IMR-90 (cell line): Measurements from ENCODE around the gene ANKRD65. TPM values are rescaled to one million over a fixed set of nuclear protein-coding genes. Genes with fewer than 3 reads are reported as not detected.

Experiments
- ATAC-seq: fragments of 200-7000 bp; cut with Tn5 transposase; 2 replicates; pipeline ENCODE4 v1.9.1; 2020; ENCODE audit warnings: low read depth, mild to moderate bottlenecking, moderate library complexity
- BruUV-seq: library from RNA; stranded (reverse); fragments of 400-500 nt; replicated peaks from 2 replicates; lab custom pipeline; 2021; lab: Mats Ljungman, UMichigan
- CTCF ChIA-PET: fragments of 300-600 bp; formaldehyde crosslinking; extraction: SDS; loops from one replicate; lab custom pipeline; 2021; ENCODE audit warnings: antibody characterized with exemption; lab: Yijun Ruan, JAX
- POLR2A ChIA-PET: fragments of 300-600 bp; sonication (Branson Sonifier 250); formaldehyde crosslinking; loops from one replicate; lab custom pipeline; 2022; ENCODE audit warnings: antibody characterized with exemption; ENCODE audit not compliant: unreplicated experiment; lab: Charles Lee
- DNase-seq: peaks from one replicate; pipeline ENCODE4 v3.0.0; 2013
- H2AFZ ChIP-seq: replicated peaks from 2 replicates; pipeline ENCODE3; 2013; ENCODE audit warnings: low read length, mild to moderate bottlenecking; ENCODE audit not compliant: poor library complexity
- H2AK5ac ChIP-seq: 2 replicates; pipeline ENCODE4 v1.6.1; 2013; ENCODE audit warnings: low read depth, low read length, inconsistent platforms
- H2AK9ac ChIP-seq: replicated peaks from 2 replicates; pipeline ENCODE3; 2013; ENCODE audit warnings: mild to moderate bottlenecking, low read depth, low read length, moderate library complexity; ENCODE audit not compliant: poor library complexity
- H2BK120ac ChIP-seq: 2 replicates; pipeline ENCODE4 v1.6.1; 2013; ENCODE audit warnings: low read depth, low read length, inconsistent platforms
- H2BK15ac ChIP-seq: 3 replicates; pipeline ENCODE4 v1.6.1; 2013; ENCODE audit warnings: low read depth, low read length, inconsistent platforms
- H2BK20ac ChIP-seq: 2 replicates; pipeline ENCODE4 v1.6.1; 2013; ENCODE audit warnings: low read depth, mild to moderate bottlenecking, inconsistent platforms, low read length, moderate library complexity
- H2BK5ac ChIP-seq: 2 replicates; pipeline ENCODE4 v1.6.1; 2013; ENCODE audit warnings: mild to moderate bottlenecking, low read depth, low read length, inconsistent platforms; ENCODE audit not compliant: poor library complexity, severe bottlenecking
- H3K14ac ChIP-seq: replicated peaks from 2 replicates; pipeline ENCODE4 v1.6.1; 2013; ENCODE audit warnings: low read depth, low read length, inconsistent platforms
- H3K18ac ChIP-seq: 2 replicates; pipeline ENCODE4 v1.6.1; 2013; ENCODE audit warnings: low read depth, low read length, control low read depth
- H3K23ac ChIP-seq: 2 replicates; pipeline ENCODE4 v1.6.1; 2013; ENCODE audit warnings: low read depth, low read length, inconsistent platforms
- H3K27ac ChIP-seq: 2 replicates; pipeline ENCODE4 v1.5.1; 2013; ENCODE audit warnings: mild to moderate bottlenecking, control low read depth, low read length; ENCODE audit not compliant: insufficient read depth
- H3K27me3 ChIP-seq: 2 replicates; pipeline ENCODE4 v1.6.1; 2013; ENCODE audit warnings: low read length; ENCODE audit not compliant: control insufficient read depth, insufficient read depth
- H3K36me3 ChIP-seq: 2 replicates; pipeline ENCODE4 v1.6.1; 2013; ENCODE audit warnings: low read length, mixed read lengths; ENCODE audit not compliant: control insufficient read depth, insufficient read depth
- H3K4ac ChIP-seq: 2 replicates; pipeline ENCODE4 v1.6.1; 2013; ENCODE audit warnings: low read depth, low read length, inconsistent platforms
- H3K4me1 ChIP-seq: 2 replicates; pipeline ENCODE4 v1.6.1; 2013; ENCODE audit warnings: low read length, mixed read lengths; ENCODE audit not compliant: control insufficient read depth, insufficient read depth
- H3K4me2 ChIP-seq: 2 replicates; pipeline ENCODE4 v1.6.1; 2013; ENCODE audit warnings: low read depth, mild to moderate bottlenecking, control low read depth, low read length, moderate library complexity
- H3K4me3 ChIP-seq: 2 replicates; pipeline ENCODE4 v1.5.1; 2013; ENCODE audit warnings: low read depth, mild to moderate bottlenecking, control low read depth, low read length, moderate library complexity; ENCODE audit not compliant: insufficient read depth
- H3K56ac ChIP-seq: 2 replicates; pipeline ENCODE4 v1.6.1; 2013; ENCODE audit warnings: low read length, inconsistent platforms; ENCODE audit not compliant: insufficient read depth; ENCODE audit errors: extremely low read depth
- H3K79me1 ChIP-seq, 2 experiments: 2 replicates each; pipeline ENCODE4 v1.6.1; 2013; ENCODE audit warnings: low read length in 2 of 2, inconsistent platforms in 1 of 2, low read depth in 1 of 2
- H3K9ac ChIP-seq: 2 replicates; pipeline ENCODE4 v1.6.1; 2013; ENCODE audit warnings: low read depth, low read length, control low read depth
- H3K9me1 ChIP-seq: 2 replicates; pipeline ENCODE4 v1.6.1; 2013; ENCODE audit warnings: low read length, inconsistent platforms; ENCODE audit not compliant: insufficient read depth
- H3K9me3 ChIP-seq: 2 replicates; pipeline ENCODE4 v1.6.1; 2013; ENCODE audit warnings: low read length; ENCODE audit not compliant: control insufficient read depth, insufficient read depth
- H4K20me1 ChIP-seq: 2 replicates; pipeline ENCODE4 v1.6.1; 2013; ENCODE audit warnings: low read length, inconsistent platforms; ENCODE audit not compliant: insufficient read depth
- H4K5ac ChIP-seq: 2 replicates; pipeline ENCODE4 v1.6.1; 2013; ENCODE audit warnings: mild to moderate bottlenecking, low read depth, low read length, control low read depth
- H4K8ac ChIP-seq, 2 experiments: 2 replicates each; pipeline ENCODE4 v1.6.1; 2013; ENCODE audit warnings: low read depth in 2 of 2, low read length in 2 of 2, control low read depth in 1 of 2, inconsistent platforms in 1 of 2
- H4K91ac ChIP-seq: 2 replicates; pipeline ENCODE4 v1.6.1; 2013; ENCODE audit warnings: low read depth, low read length, inconsistent platforms; ENCODE audit not compliant: insufficient read depth
- CHD1 ChIP-seq: IDR thresholded peaks from 2 replicates; pipeline ENCODE4 v1.6.1; 2012; ENCODE audit warnings: low read depth, low read length, improper control_type of control experiment
- RFX5 ChIP-seq: IDR thresholded peaks from 2 replicates; pipeline ENCODE4 v1.8.0; 2012; ENCODE audit warnings: low read depth, mild to moderate bottlenecking, low read length, moderate library complexity
- WGBS, 2 experiments: methylation state at CpG; one replicate each; pipeline versions ENCODE4 v1.1.5 to v1.1.7; 2013; ENCODE audit warnings: missing lambda C conversion rate in 2 of 2; ENCODE audit not compliant: insufficient read length in 1 of 2; ENCODE audit errors: extremely low coverage in 2 of 2; 5-methylcytosine and 5-hydroxymethylcytosine counted together
- dilution Hi-C: fragments of 300-500 bp; cut with HindIII; formaldehyde crosslinking; loops from one replicate; pipeline ENCODE4 v1.14.3; 2018; ENCODE audit warnings: low sequenced_read_pairs; ENCODE audit not compliant: unreplicated experiment
- in situ Hi-C: fragments of 300-500 bp; cut with MboI; formaldehyde crosslinking; loops from 3 replicates; pipeline ENCODE4 v1.14.3; 2019; ENCODE audit warnings: low sequenced_read_pairs, inconsistent platforms, mixed read lengths
- intact Hi-C: fragments of 100-400 bp; cut with micrococcal nuclease; formaldehyde crosslinking; loops from 2 replicates; pipeline ENCODE4 v1.10.0; 2022
- polyA plus RNA-seq, 3 experiments: library from polyadenylated mRNA; depleted of rRNA; stranded (reverse); fragments of >200 nt; gene quantifications; 2 replicates each; pipeline ENCODE4 v1.2.3, GENCODE V29; 2012; ENCODE audit warnings: low replicate concordance in 1 of 3
- total RNA-seq: library from RNA; depleted of rRNA; stranded (reverse); fragments of >200 nt; gene quantifications from 2 replicates; pipeline ENCODE4 v1.2.3, GENCODE V29; 2012

ANKRD65 gene
- total and polyA plus RNA-seq, 2 of the 4 experiments (the other 2 are of a cell fraction) = 0.09 TPM; not detected in 1

GRCh38 chr1:1387098-1388077 lies 33.7 kb downstream of the ANKRD65 start:
- no peak overlapping the region for H2BK120ac ChIP-seq
- no peak overlapping the region for H4K8ac ChIP-seq
- ATAC-seq = no peak
- in situ Hi-C loops (no loop called here), intact Hi-C loops (no loop called here), dilution Hi-C loops (no loop called here)
- peaks cover 16 to 38% of the 10 kb centered on the region in 2 experiments for H3K79me1 ChIP-seq
- 97% methylated on average over 32 of the region's 50 CpGs; no CpG with 5 or more reads in 1 of the 2 experiments for WGBS, 2 experiments
- no peak overlapping the region for H3K4ac ChIP-seq
- H3K18ac ChIP-seq = no peak overlapping the region
- no peak overlapping the region for H3K14ac ChIP-seq
- H2BK20ac ChIP-seq = no peak overlapping the region
- H2AFZ ChIP-seq = no peak overlapping the region
- no peak for TF ChIP-seq CHD1
- no peak for TF ChIP-seq RFX5
- no peak overlapping the region for H4K5ac ChIP-seq
- no peak overlapping the region for H2BK15ac ChIP-seq
- H3K9me3 ChIP-seq = no peaks in the 10 kb centered on the region
- BruUV-seq = no TSS peak
- no peak overlapping the region for H2BK5ac ChIP-seq
- H4K91ac ChIP-seq = no peak overlapping the region
- H3K9me1 ChIP-seq = no peaks in the 10 kb centered on the region; the same call in 1 of the 2 replicates
- H3K9ac ChIP-seq = no peak overlapping the region
- no peak for DNase-seq
- CTCF ChIA-PET = no interaction called here
- H2AK9ac ChIP-seq = no peak overlapping the region
- no peaks in the 10 kb centered on the region for H3K27me3 ChIP-seq
- H3K4me2 ChIP-seq = no peak overlapping the region
- H4K20me1 ChIP-seq = peaks cover 9% of the 10 kb centered on the region; the same call in 1 of the 2 replicates
- no peak overlapping the region for H3K27ac ChIP-seq
- POLR2A ChIA-PET = no interaction called here
- no peak overlapping the region for H3K56ac ChIP-seq
- no peaks in the 10 kb centered on the region for H3K4me1 ChIP-seq
- no peak overlapping the region for H2AK5ac ChIP-seq
- H3K36me3 ChIP-seq = peaks cover 62% of the 10 kb centered on the region
- no peak overlapping the region for H3K23ac ChIP-seq
- H3K4me3 ChIP-seq = no peak overlapping the region
